Fibroblast of villous mesenchyme (primary cell): Measurements from ENCODE around the gene DNAI2. TPM values are rescaled to one million over a fixed set of nuclear protein-coding genes. Genes with fewer than 3 reads are reported as not detected.

Experiments
- DNase-seq: peaks from one replicate; pipeline ENCODE4 v3.0.0-alpha.2; 2010; ENCODE audit warnings: low read depth
- H3K4me3 ChIP-seq: 2 replicates; pipeline ENCODE4 v1.5.1; 2011; ENCODE audit warnings: low read depth, mild to moderate bottlenecking, low read length
- total RNA-seq: library from RNA; depleted of rRNA; stranded (reverse); fragments of >200 nt; gene quantifications from 2 replicates; pipeline ENCODE4 v1.2.3, GENCODE V29; 2012
- TF ChIP-seq, protein P1 (sequence below): IDR thresholded peaks from 2 replicates; pipeline ENCODE4 v1.5.1; 2012; ENCODE audit warnings: low read depth, mild to moderate bottlenecking, low read length; ENCODE audit not compliant: insufficient read depth

The DNAI2 gene
- total RNA-seq, 1 donor = not detected

DNA sequence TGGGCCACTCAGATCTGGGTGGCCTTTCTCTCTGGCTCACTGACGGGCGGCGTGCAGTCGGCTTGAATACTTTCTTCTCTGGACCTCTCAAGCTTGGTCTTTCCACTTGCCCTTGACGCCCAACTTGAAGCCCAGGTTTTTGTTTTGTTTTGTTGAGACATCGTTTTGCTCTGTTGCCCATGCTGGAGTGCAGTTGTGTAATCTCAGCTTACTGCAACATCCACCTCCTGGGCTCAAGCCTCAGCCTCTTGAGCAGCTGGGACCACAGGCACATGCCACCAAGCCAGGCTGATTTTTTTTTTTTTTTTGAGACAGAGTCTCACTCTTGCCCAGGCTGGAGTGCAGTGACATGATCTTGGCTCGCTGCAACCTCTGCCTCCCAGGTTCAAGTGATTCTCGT lies 29.3 kb downstream of the DNAI2 start:
- H3K4me3 ChIP-seq = no peak overlapping the region
- DNase-seq = no peak
- TF ChIP-seq, protein P1, sequence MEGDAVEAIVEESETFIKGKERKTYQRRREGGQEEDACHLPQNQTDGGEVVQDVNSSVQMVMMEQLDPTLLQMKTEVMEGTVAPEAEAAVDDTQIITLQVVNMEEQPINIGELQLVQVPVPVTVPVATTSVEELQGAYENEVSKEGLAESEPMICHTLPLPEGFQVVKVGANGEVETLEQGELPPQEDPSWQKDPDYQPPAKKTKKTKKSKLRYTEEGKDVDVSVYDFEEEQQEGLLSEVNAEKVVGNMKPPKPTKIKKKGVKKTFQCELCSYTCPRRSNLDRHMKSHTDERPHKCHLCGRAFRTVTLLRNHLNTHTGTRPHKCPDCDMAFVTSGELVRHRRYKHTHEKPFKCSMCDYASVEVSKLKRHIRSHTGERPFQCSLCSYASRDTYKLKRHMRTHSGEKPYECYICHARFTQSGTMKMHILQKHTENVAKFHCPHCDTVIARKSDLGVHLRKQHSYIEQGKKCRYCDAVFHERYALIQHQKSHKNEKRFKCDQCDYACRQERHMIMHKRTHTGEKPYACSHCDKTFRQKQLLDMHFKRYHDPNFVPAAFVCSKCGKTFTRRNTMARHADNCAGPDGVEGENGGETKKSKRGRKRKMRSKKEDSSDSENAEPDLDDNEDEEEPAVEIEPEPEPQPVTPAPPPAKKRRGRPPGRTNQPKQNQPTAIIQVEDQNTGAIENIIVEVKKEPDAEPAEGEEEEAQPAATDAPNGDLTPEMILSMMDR = no peak

DNA sequence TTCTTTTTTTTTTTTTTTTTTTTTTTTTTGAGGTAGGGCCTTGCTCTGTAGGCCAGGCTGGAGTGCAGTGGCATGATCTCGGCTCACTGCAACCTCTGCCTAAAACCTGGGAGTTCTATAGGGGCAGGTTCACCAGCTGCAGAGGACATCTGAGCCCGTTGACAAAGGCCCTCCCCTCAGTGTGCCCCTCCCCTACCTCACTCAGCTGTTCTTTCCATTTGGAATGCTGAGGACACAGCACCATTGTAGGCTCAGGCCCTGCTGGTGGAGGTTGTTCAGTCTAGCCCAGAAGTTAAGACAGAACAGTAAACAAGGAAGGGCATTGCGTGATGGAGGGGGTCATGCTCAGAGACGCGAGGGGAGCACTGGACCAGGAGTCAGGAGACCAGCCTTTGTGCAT lies 30.1 kb downstream of the DNAI2 start:
- no peak for DNase-seq
- H3K4me3 ChIP-seq = no peak overlapping the region
- TF ChIP-seq, protein P1 = no peak

DNA sequence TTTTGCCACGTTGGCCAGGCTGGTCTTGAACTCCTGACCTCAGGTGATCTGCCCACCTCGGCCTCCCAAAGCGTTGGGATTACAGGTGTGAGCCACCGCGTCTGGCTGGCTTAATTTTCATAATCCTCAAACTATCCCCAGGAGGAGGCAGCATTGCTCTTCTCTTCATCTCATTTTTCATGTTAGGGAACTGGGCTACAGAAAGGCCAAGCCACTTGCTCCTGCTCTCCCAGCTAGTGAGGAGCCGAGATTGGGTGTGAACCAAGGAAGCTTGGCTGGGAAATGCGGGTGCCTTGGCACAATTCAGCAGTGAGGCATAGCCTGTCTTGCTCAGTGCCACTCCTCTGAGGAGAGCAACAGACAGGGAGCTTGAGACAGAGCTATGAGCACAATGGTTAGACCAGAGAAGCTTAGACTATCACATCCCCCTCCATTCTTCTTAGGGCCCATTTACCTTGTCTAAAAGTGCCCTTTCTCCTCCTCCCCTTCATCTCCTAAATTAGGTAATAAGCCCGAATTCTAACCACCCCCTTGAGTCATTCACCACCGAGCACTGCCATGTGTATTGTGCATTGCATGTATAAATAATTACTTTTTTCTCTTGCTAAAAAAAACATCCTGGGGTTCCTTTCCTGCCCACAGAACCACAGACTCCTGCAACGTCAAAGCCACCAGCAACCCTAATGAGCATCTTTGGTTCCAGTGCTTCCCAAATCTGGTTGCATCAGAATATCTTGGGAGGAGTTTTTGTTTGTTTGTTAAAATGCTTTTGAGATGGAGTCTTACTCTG lies 32.0 kb downstream of the DNAI2 start:
- no peak for DNase-seq
- no peak overlapping the region for H3K4me3 ChIP-seq
- TF ChIP-seq, protein P1 = no peak

DNA sequence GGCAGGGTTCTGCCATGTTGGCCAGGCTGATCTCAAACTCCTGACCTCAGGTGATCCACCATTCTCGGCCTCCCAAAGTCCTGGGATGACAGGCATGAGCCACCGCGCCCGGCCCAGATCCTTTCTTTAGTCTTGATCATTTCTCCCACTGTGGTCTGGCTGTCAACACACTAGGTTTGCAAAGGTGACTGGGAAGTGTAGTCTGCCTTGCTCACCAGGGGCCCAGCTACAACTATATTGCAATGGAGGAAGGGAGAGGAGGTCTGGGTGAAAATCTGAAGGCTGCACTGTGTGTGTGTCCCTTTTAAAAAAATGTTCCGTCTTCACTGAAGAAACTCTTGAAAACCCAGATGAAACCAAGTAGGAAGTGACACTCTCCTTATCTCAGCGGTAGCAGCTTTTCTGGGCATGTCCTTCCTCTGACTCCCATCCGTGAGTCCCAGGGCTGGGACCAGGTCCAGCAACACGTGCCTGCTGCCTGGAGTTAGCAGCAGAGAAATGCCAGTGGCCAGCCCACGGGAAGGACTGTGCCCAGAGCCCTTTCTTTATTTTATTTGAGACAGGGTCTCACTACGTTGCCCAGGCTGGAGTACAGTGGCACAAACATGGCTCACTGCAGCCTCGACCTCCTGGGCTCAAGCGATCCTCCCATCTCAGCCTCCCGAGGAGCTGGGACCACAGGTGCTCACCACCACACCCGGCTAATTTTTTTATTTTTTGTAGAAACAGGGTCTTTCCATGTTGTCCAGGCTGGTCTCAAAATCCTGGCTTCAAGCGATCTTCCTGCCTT lies 34.1 kb downstream of the DNAI2 start:
- no peak overlapping the region for H3K4me3 ChIP-seq
- TF ChIP-seq, protein P1 = no peak
- DNase-seq = no peak

DNA sequence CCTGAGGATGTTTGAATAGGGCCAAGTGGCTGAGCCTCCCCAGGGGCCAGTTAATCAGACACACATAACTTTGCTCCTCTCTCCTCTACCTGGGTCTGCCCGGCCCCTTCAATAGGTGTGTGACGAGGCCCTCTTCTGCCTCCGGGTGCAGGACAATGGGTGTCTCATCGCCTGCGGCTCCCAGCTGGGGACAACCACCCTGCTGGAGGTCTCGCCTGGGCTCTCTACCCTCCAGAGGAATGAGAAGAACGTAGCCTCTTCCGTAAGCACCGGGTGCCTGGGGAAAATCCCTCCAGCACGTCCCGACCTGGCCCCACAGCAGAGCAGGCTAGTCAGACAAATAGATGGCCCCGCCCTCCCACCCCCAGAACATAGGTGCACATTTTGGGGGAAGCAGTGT lies 35.9 kb downstream of the DNAI2 start:
- TF ChIP-seq, protein P1 = no peak
- no peak overlapping the region for H3K4me3 ChIP-seq
- no peak for DNase-seq

DNA sequence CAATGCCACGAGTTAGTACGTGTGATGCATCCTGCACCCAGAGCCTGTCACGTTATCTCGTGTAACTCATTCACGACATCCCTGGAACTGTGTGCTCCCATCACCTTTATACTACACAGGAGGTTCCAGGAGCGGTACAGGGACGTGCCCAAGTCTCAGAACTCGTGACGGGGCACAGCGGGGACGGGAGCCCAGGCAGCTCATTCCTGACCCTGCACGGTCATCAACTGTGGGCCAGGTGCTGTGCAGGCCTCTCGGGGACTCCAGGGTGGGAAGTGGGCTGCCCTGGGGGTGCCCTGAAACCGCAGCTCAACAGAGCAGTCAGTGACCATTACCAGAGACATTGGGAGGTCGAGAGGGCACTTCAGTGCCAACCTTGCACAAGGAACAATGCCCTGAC lies 40.8 kb downstream of the DNAI2 start:
- TF ChIP-seq, protein P1 = no peak
- DNase-seq = no peak
- no peak overlapping the region for H3K4me3 ChIP-seq
